K562 (cell line): ENCODE measurements around the gene ADGRB3. TPM values are rescaled to one million over a fixed set of nuclear protein-coding genes. Genes with fewer than 3 reads are reported as not detected.

Experiments used
- ATAC-seq: fragments of 200-7000 bp; cut with Tn5 transposase; 3 replicates; pipeline ENCODE4 v1.9.1; 2020; ENCODE audit warnings: moderate library complexity
- BruUV-seq: library from RNA; stranded (reverse); fragments of 400-500 nt; replicated peaks from 2 replicates; lab custom pipeline; 2021; lab: Mats Ljungman, UMichigan
- CTCF ChIA-PET: fragments of 300-600 bp; formaldehyde crosslinking; extraction: SDS; loops from one replicate; lab custom pipeline; 2021; ENCODE audit warnings: low intra/inter-chr PET ratio; lab: Yijun Ruan, JAX
- POLR2A ChIA-PET: fragments of 300-600, 350-650 bp; sonication (Branson Sonifier 250); formaldehyde crosslinking; extraction: SDS; loops from one replicate; lab custom pipeline; 2021; ENCODE audit warnings: antibody characterized with exemption, inconsistent platforms; lab: Yijun Ruan, JAX
- DNase-seq, 4 experiments: peaks; one replicate each; pipeline versions ENCODE4 v3.0.0 to v3.0.0-alpha.2; 2011 to 2018; ENCODE audit warnings: low spot score in 3 of 4, mixed read lengths in 3 of 4; ENCODE audit errors: extremely low read depth in 1 of 4
- FAIRE-seq: peaks from 2 replicates; lab custom pipeline; 2011; peaks lifted over from hg19 to GRCh38; lab: Jason Lieb, UNC
- H2AFZ ChIP-seq: 2 replicates; pipeline ENCODE4 v1.6.0; 2011; ENCODE audit warnings: low read depth, low read length, control low read depth, inconsistent platforms
- H3K27ac ChIP-seq: fragments of 200-600 bp; 3 replicates; pipeline ENCODE4 v1.8.0; 2011; ENCODE audit warnings: low read depth, mild to moderate bottlenecking, control low read depth, inconsistent platforms, low read length, moderate library complexity, mixed read lengths; ENCODE audit errors: extremely low read depth
- H3K27me3 ChIP-seq, 2 experiments: fragments of 300-600 bp in 1 of 2; 2 replicates in 1 of 2; 3 replicates in 1 of 2; pipeline versions ENCODE4 v1.6.0 to v1.8.0; 2011; ENCODE audit warnings: inconsistent platforms in 2 of 2, low read length in 2 of 2, mild to moderate bottlenecking in 1 of 2, mixed read lengths in 1 of 2, moderate library complexity in 1 of 2; ENCODE audit not compliant: control insufficient read depth in 2 of 2, insufficient read depth in 2 of 2
- H3K36me3 ChIP-seq: fragments of 300-600 bp; 3 replicates; pipeline ENCODE4 v1.8.0; 2011; ENCODE audit warnings: mild to moderate bottlenecking, low read length, inconsistent platforms; ENCODE audit not compliant: control insufficient read depth, insufficient read depth
- H3K4me1 ChIP-seq, 2 experiments: fragments of 200-600 bp in 1 of 2; replicated peaks in 1 of 2; 2 replicates in 1 of 2; 3 replicates in 1 of 2; pipeline versions ENCODE4 v1.5.1 to v1.8.0; 2011; ENCODE audit warnings: inconsistent platforms in 2 of 2, low read length in 2 of 2, mild to moderate bottlenecking in 1 of 2, mixed read lengths in 1 of 2, moderate library complexity in 1 of 2; ENCODE audit not compliant: control insufficient read depth in 2 of 2, insufficient read depth in 2 of 2
- H3K4me2 ChIP-seq: 2 replicates; pipeline ENCODE4 v1.6.1; 2011; ENCODE audit warnings: low read length, control low read depth, inconsistent platforms, mixed read lengths; ENCODE audit not compliant: insufficient read depth
- H3K4me3 ChIP-seq: fragments of 200-600 bp; sonication (generic), shearing (Covaris generic); 2 replicates; pipeline ENCODE4 v1.5.1; 2016; ENCODE audit warnings: control low read depth, inconsistent platforms
- H3K79me2 ChIP-seq: fragments of 200-600 bp; 3 replicates; pipeline ENCODE4 v1.8.0; 2011; ENCODE audit warnings: low read length, inconsistent platforms; ENCODE audit not compliant: control insufficient read depth, insufficient read depth
- H3K9ac ChIP-seq, 2 experiments: 2 replicates each; pipeline versions ENCODE4 v1.6.0 to v1.6.1; 2011; ENCODE audit warnings: low read depth in 2 of 2, low read length in 2 of 2, control low read depth in 1 of 2, inconsistent platforms in 1 of 2, mild to moderate bottlenecking in 1 of 2, mixed read lengths in 1 of 2; ENCODE audit not compliant: insufficient read depth in 1 of 2
- H3K9me1 ChIP-seq: one replicate; pipeline ENCODE4 v1.6.0; 2011; ENCODE audit warnings: inconsistent platforms, mild to moderate bottlenecking, low read length, moderate library complexity; ENCODE audit not compliant: control insufficient read depth, insufficient read depth
- H3K9me3 ChIP-seq: replicated peaks from 2 replicates; pipeline ENCODE4 v1.5.1; 2011; ENCODE audit warnings: low read depth, low read length, inconsistent platforms; ENCODE audit not compliant: control insufficient read depth, insufficient read depth
- H4K20me1 ChIP-seq: replicated peaks from 2 replicates; pipeline ENCODE4 v1.6.1; 2011; ENCODE audit warnings: low read length, inconsistent platforms, mixed read lengths; ENCODE audit not compliant: control insufficient read depth, insufficient read depth
- CTCF ChIP-seq, 3 experiments: IDR thresholded peaks in 2 of 3; conservative IDR thresholded peaks in 1 of 3; 2 replicates each; pipeline ENCODE4 v1.5.1; 2011 to 2012; ENCODE audit warnings: low read length in 3 of 3, mild to moderate bottlenecking in 3 of 3, control low read depth in 2 of 3, improper control_type of control experiment in 1 of 3, inconsistent platforms in 1 of 3, low read depth in 1 of 3, mixed read lengths in 1 of 3, moderate library complexity in 1 of 3; ENCODE audit not compliant: insufficient read depth in 2 of 3
- EP400 ChIP-seq: fragments of 450-650 bp; IDR thresholded peaks from 2 replicates; pipeline ENCODE4 v1.6.1; 2017; ENCODE audit warnings: antibody characterized with exemption, mild to moderate bottlenecking, moderate library complexity
- PCBP1 ChIP-seq: fragments of 200-400 bp; formaldehyde crosslinking; IDR thresholded peaks from 2 replicates; pipeline ENCODE4 v1.6.1; 2018; ENCODE audit warnings: mild to moderate bottlenecking, low read depth, low read length; ENCODE audit not compliant: poor library complexity, severe bottlenecking
- TRIM25 ChIP-seq: fragments of 450-650 bp; IDR thresholded peaks from 2 replicates; pipeline ENCODE4 v1.7.0; 2016; ENCODE audit warnings: borderline replicate concordance
- ZNF318 ChIP-seq, 2 experiments: fragments of 450-650 bp; IDR thresholded peaks; 2 replicates each; pipeline ENCODE4 v1.6.1; 2016; ENCODE audit warnings: mild to moderate bottlenecking in 2 of 2, borderline replicate concordance in 1 of 2, low read depth in 1 of 2, moderate library complexity in 1 of 2
- WGBS: fragments of 100-300 bp; shearing (Covaris generic); methylation state at CpG from one replicate; pipeline ENCODE4 v1.1.6; 2016; ENCODE audit warnings: low coverage, mixed read lengths; ENCODE audit not compliant: insufficient coverage; ENCODE audit errors: missing lambda C conversion rate; 5-methylcytosine and 5-hydroxymethylcytosine counted together
- in situ Hi-C: fragments of 300-500 bp; cut with MboI; formaldehyde crosslinking; loops from 4 replicates; pipeline ENCODE4 v1.15.0; 2018; ENCODE audit warnings: inconsistent platforms, mixed read lengths
- intact Hi-C: fragments of 100-400 bp; cut with micrococcal nuclease; formaldehyde crosslinking; loops from 2 replicates; pipeline ENCODE4 v1.14.2; 2022
- polyA plus RNA-seq, 8 experiments: library from polyadenylated mRNA; depleted of rRNA in 4 of 8; stranded (reverse) in 5 of 8; unstranded in 3 of 8; fragments of >200 nt; fragmentation: Nextera tagmentation in 2 of 8; fragmentation: Illumina TruSeq in 1 of 8; extraction: Ambion mirVana in 2 of 8; extraction: Trizol in 1 of 8; gene quantifications; 2 replicates each; pipeline versions ENCODE4 v1.2.1 to v1.2.3, GENCODE V29; 2011 to 2014; ENCODE audit warnings: inconsistent platforms in 1 of 8, missing spikeins in 1 of 8
- total RNA-seq, 7 experiments: library from RNA; depleted of rRNA in 6 of 7; stranded (reverse); fragments of >200 nt in 6 of 7; fragmentation: Illumina TruSeq in 2 of 7; extraction: Trizol in 2 of 7; gene quantifications; 2 replicates each; pipeline versions ENCODE4 v1.2.1 to v1.2.3, GENCODE V29; 2011 to 2021; ENCODE audit warnings: low replicate concordance in 1 of 7

The ADGRB3 gene
- total and polyA plus RNA-seq, 9 of the 15 experiments (the other 6 are each of a cell fraction or from before 2014, with no cell fraction given): 0.90 to 7.8 (median 2.4) TPM

GRCh38 chr6:69217343-69217742 is 582.3 kb downstream of the ADGRB3 start:
- intact Hi-C loops: no loop called here
- no peaks in the 10 kb centered on the region for H3K36me3 ChIP-seq
- DNase-seq (no peak), ATAC-seq (no peak), FAIRE-seq (no peak)
- H3K9me1 ChIP-seq: no peaks in the 10 kb centered on the region
- H3K9ac ChIP-seq: no peak overlapping the region
- 0% methylated on average over 2 of the region's 2 CpGs for WGBS
- H4K20me1 ChIP-seq: no peaks in the 10 kb centered on the region
- no peaks in the 10 kb centered on the region for H3K79me2 ChIP-seq
- no peak overlapping the region for H3K4me2 ChIP-seq
- in situ Hi-C loops: no loop called here
- no peak overlapping the region for H3K4me3 ChIP-seq
- H3K27ac ChIP-seq: no peak overlapping the region
- no peak overlapping the region for H2AFZ ChIP-seq
- POLR2A ChIA-PET: no interaction called here
- no peaks in the 10 kb centered on the region for H3K4me1 ChIP-seq
- no TSS peak for BruUV-seq
- H3K27me3 ChIP-seq: no peaks in the 10 kb centered on the region
- CTCF ChIA-PET: no interaction called here
- no peaks in the 10 kb centered on the region for H3K9me3 ChIP-seq
- TF ChIP-seq PCBP1: no peak
- TF ChIP-seq EP400: no peak
- no peak for TF ChIP-seq ZNF318 (IDR thresholded peaks at IDR 0.05; ENCODE audit: borderline replicate concordance in 1 of 2, low read depth in 1 of 2)
- no peak for TF ChIP-seq CTCF (IDR thresholded peaks at IDR 0.05 in 2 of 3, conservative IDR thresholded peaks at IDR 0.05 in 1 of 3; ENCODE audit: insufficient read depth in 2 of 3, low read depth in 1 of 3, low read length in 3 of 3)
- TF ChIP-seq TRIM25: no peak
